H1 (cell line): ENCODE measurements around the gene C14orf93. TPM values are rescaled to one million over a fixed set of nuclear protein-coding genes. Genes with fewer than 3 reads are reported as not detected.

ENCODE experiments used
- CTCF ChIP-seq, 3 experiments: IDR thresholded peaks; 1 replicate in 2 of 3; 2 replicates in 1 of 3; pipeline versions ENCODE4 v1.5.1 to v1.6.1; 2011; ENCODE audit warnings: low read length in 3 of 3, mild to moderate bottlenecking in 3 of 3, inconsistent platforms in 2 of 3, low read depth in 1 of 3, moderate library complexity in 1 of 3; ENCODE audit not compliant: insufficient read depth in 1 of 3; ENCODE audit errors: control extremely low read depth in 1 of 3
- polyA plus RNA-seq, 7 experiments: library from polyadenylated mRNA; depleted of rRNA in 3 of 7; stranded (reverse) in 5 of 7; unstranded in 2 of 7; fragments of >200 nt in 5 of 7; fragments of 200-250 nt in 2 of 7; gene quantifications; 1 replicate in 5 of 7; 2 replicates in 1 of 7; 4 replicates in 1 of 7; pipeline versions ENCODE4 v1.2.1 to v1.2.3, GENCODE V29; 2011 to 2013; ENCODE audit warnings: missing spikeins in 2 of 7, mixed read lengths in 2 of 7
- total RNA-seq: library from RNA; stranded (reverse); fragmentation: NEBNext Ultra II Directional; extraction: Animal tissue kit (Norgen Biotek cat#: 25700); gene quantifications from 2 replicates; pipeline ENCODE4 v1.2.1, GENCODE V29; 2021

The C14orf93 gene
- total and polyA plus RNA-seq, 2 of the 8 experiments (the other 6 are each of a cell fraction or from before 2014, with no cell fraction given), result 7.8 to 8.2 TPM

DNA sequence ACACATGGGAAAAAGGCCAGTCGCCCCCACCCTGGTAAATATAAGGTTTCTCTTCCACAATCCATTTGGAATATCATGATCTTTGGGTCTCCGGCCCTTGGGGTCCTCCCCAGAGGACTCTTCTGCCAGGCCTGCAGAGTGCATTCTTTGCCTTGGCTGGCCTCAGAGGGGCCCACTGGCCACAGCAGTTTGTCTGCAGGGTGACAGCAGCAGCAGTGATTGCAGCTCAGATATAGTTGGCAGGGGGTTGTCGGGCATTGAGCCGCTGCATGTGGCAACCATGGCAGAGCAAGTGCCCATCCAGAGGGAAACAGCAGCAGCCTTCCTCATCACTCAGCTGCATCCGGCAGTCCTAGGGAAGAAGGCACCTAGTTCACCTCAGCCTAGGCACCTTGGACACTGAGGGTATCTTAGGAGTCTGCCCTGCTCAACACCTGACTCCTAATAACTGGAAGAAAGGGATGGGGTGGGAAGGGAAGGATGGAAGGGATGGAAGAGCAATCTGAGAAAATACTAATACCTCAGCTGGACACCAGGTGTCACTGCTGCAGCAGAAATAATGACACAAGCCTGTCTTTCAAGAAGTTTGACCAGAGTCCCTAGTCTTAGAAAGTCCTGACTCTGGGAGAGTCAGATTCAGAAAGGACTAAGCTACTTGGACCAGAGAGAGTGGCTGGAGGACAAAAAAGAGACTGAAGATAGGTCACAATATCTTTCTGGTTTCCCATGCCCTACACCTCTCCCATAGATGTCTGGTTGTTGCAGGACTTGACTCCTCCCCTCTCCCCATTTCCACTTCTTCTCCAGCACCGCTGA, 36.5 kb downstream of the C14orf93 start (continued):
- TF ChIP-seq CTCF (IDR thresholded peaks at IDR 0.05; ENCODE audit: control extremely low read depth in 1 of 3, insufficient read depth in 1 of 3, low read depth in 1 of 3, low read length in 3 of 3), result peak in 2 of 3 experiments; percentile 75 to 76; a peak in 3 of 4 replicates
